Gastrocnemius medialis (tissue), 4 donors: ENCODE data around the gene VEZF1. TPM values are rescaled to one million over a fixed set of nuclear protein-coding genes. Genes with fewer than 3 reads are reported as not detected.
A peak's percentile ranks its signal among the peaks of the same experiment; 100 is the strongest.

Source experiments
- ATAC-seq, 2 donors: fragments of 150-250 bp; one replicate each; pipeline ENCODE4 v1.9.1; 2016
- DNase-seq, 2 donors: peaks; one replicate each; pipeline ENCODE4 v3.0.0-alpha.2; 2019
- H3K27ac ChIP-seq, 4 donors: fragments of 200-600 bp; sonication (generic); 1 replicate in 1 of 4; 2 replicates in 3 of 4; pipeline ENCODE4 v1.5.1; 2016 to 2018; ENCODE audit warnings: mild to moderate bottlenecking in 2 of 4, moderate library complexity in 1 of 4
- H3K27me3 ChIP-seq, 3 donors: fragments of 200-600 bp; sonication (generic) in 2 of 3; 1 replicate in 1 of 3; 2 replicates in 2 of 3; pipeline versions ENCODE4 v1.5.1 to v1.6.0; 2016 to 2019; ENCODE audit warnings: mild to moderate bottlenecking in 1 of 3, moderate library complexity in 1 of 3
- H3K36me3 ChIP-seq, 2 donors: fragments of 200-600 bp; sonication (generic) in 1 of 2; one replicate each; pipeline ENCODE4 v1.5.1; 2017 to 2018
- H3K4me1 ChIP-seq, 2 donors: fragments of 200-600 bp; sonication (generic) in 1 of 2; one replicate each; pipeline ENCODE4 v1.5.1; 2016 to 2017; ENCODE audit warnings: mild to moderate bottlenecking in 2 of 2
- H3K4me3 ChIP-seq, 4 donors: fragments of 200-600 bp; sonication (generic) in 3 of 4; 1 replicate in 1 of 4; 2 replicates in 3 of 4; pipeline ENCODE4 v1.5.1; 2016 to 2019; ENCODE audit warnings: mild to moderate bottlenecking in 2 of 4
- H3K9me3 ChIP-seq, 3 donors: fragments of 200-600 bp; sonication (generic) in 2 of 3; 1 replicate in 1 of 3; 2 replicates in 2 of 3; pipeline ENCODE4 v1.5.1; 2016 to 2019
- CTCF ChIP-seq, 5 experiments: fragments of 450-650 bp in 3 of 5; fragments of 200-600 bp in 2 of 5; sonication (generic) in 2 of 5; IDR thresholded peaks in 4 of 5; conservative IDR thresholded peaks in 1 of 5; 1 replicate in 4 of 5; 2 replicates in 1 of 5; pipeline ENCODE4 v1.5.1; 2016 to 2019; ENCODE audit warnings: antibody characterized with exemption in 5 of 5, mild to moderate bottlenecking in 3 of 5, moderate library complexity in 3 of 5
- POLR2A ChIP-seq, 2 donors: fragments of 450-650 bp; IDR thresholded peaks; one replicate each; pipeline ENCODE4 v1.6.1; 2017; ENCODE audit warnings: antibody characterized with exemption in 2 of 2, mild to moderate bottlenecking in 2 of 2, moderate library complexity in 2 of 2
- in situ Hi-C, 4 donors: fragments of 200-750 bp; cut with MboI; loops; one replicate each; pipeline versions ENCODE4 v1.15.0 to v1.8.0; 2017; ENCODE audit warnings: low sequenced_read_pairs in 4 of 4
- intact Hi-C: fragments of 100-400 bp; cut with DNase I; formaldehyde crosslinking; loops from one replicate; pipeline ENCODE4 v1.15.1; 2023; ENCODE audit warnings: low total_unique reads
- total RNA-seq, 4 donors: library from RNA; depleted of rRNA; stranded (reverse); fragments of >200 nt; gene quantifications; one replicate each; pipeline versions ENCODE4 v1.1.0 to v1.2.3, GENCODE V29; 2016

Gene VEZF1
- total RNA-seq, 4 donors from 2014 or later, result 99.9 to 137 (median 106) TPM

- TF ChIP-seq CTCF (IDR thresholded peaks at IDR 0.05 in 4 of 5, conservative IDR thresholded peaks at IDR 0.05 in 1 of 5) (no peak), POLR2A (IDR thresholded peaks at IDR 0.05) (no peak)
- Histone ChIP-seq H3K4me1 (peaks cover 66 to 73% of the 10 kb centered on the region in 2 donors), H3K27me3 (no peaks in the 10 kb centered on the region), H3K9me3 (no peaks in the 10 kb centered on the region), H3K36me3 (peaks cover 0 to 10% of the 10 kb centered on the region in 2 donors), H3K27ac (peak overlapping the region; percentile 79 to 99 (median 98)), H3K4me3 (no peak overlapping the region)
- ATAC-seq (no peak), DNase-seq (no peak)
- intact Hi-C loops, result loop anchor here (10.0 kb wide), 1 partner anchor 399 kb away; no protein-coding TSS in a partner anchor
- in situ Hi-C loops, result loop anchor here in 2 of 4 donors (25.0 kb wide), 3 partner anchors 406 to 906 kb away; partner anchors contain the start of genes AKAP1 (in 1 of the 2) and MSI2 (in 1 of the 2)
Measured at GRCh38 chr17:57993471-57994365, 5.7 kb upstream of the VEZF1 start.

- Histone ChIP-seq H3K4me1 (peaks cover 68 to 78% of the 10 kb centered on the region in 2 donors), H3K36me3 (no peaks in the 10 kb centered on the region), H3K4me3 (no peak overlapping the region), H3K9me3 (no peaks in the 10 kb centered on the region), H3K27me3 (no peaks in the 10 kb centered on the region), H3K27ac (peak overlapping the region; percentile 79 to 99 (median 98))
- intact Hi-C loops, result loop anchor here (10.0 kb wide), 1 partner anchor 397 kb away; no protein-coding TSS in a partner anchor
- DNase-seq, result no peak
- in situ Hi-C loops, result loop anchor here in 2 of 4 donors (25.0 kb wide), 3 partner anchors 404 to 904 kb away; partner anchors contain the start of genes AKAP1 (in 1 of the 2) and MSI2 (in 1 of the 2)
- TF ChIP-seq POLR2A (IDR thresholded peaks at IDR 0.05), result no peak
- no peak for TF ChIP-seq CTCF (IDR thresholded peaks at IDR 0.05 in 4 of 5, conservative IDR thresholded peaks at IDR 0.05 in 1 of 5)
- no peak for ATAC-seq
Measured at GRCh38 chr17:57991537-57991936, 3.5 kb upstream of the VEZF1 start.

GRCh38 chr17:57990037-57990436 lies 2.0 kb upstream of the VEZF1 start:
- in situ Hi-C loops (loop anchor here in 2 of 4 donors (25.0 kb wide), 3 partner anchors 403 to 903 kb away; partner anchors contain the start of genes AKAP1 (in 1 of the 2) and MSI2 (in 1 of the 2)), intact Hi-C loops (loop anchor here (10.0 kb wide), 1 partner anchor 395 kb away; no protein-coding TSS in a partner anchor)
- no peak for ATAC-seq
- no peak overlapping the region for H3K4me3 ChIP-seq
- no peaks in the 10 kb centered on the region for H3K27me3 ChIP-seq
- no peaks in the 10 kb centered on the region for H3K36me3 ChIP-seq
- no peak for TF ChIP-seq POLR2A (IDR thresholded peaks at IDR 0.05)
- no peak for TF ChIP-seq CTCF (IDR thresholded peaks at IDR 0.05 in 4 of 5, conservative IDR thresholded peaks at IDR 0.05 in 1 of 5)
- peak overlapping the region; percentile 95 to 99 (median 98) for H3K27ac ChIP-seq
- no peaks in the 10 kb centered on the region for H3K9me3 ChIP-seq
- peaks cover 72 to 83% of the 10 kb centered on the region in 2 donors for H3K4me1 ChIP-seq
- DNase-seq, result no peak

- intact Hi-C loops, result loop anchor here (2.0 to 5.0 kb wide), 4 partner anchors 18 to 901 kb away; partner anchors contain the start of genes AKAP1, MRPS23 and SRSF1
- peak overlapping the region; percentile 63 to 92 (median 81) for H3K4me3 ChIP-seq
- no peaks in the 10 kb centered on the region for H3K9me3 ChIP-seq
- H3K4me1 ChIP-seq, result peaks cover 72 to 83% of the 10 kb centered on the region in 2 donors
- H3K36me3 ChIP-seq, result no peaks in the 10 kb centered on the region
- no peaks in the 10 kb centered on the region for H3K27me3 ChIP-seq
- in situ Hi-C loops, result loop anchor here in 2 of 4 donors (25.0 kb wide), 3 partner anchors 401 to 901 kb away; partner anchors contain the start of genes AKAP1 (in 1 of the 2) and MSI2 (in 1 of the 2)
- H3K27ac ChIP-seq, result peak overlapping the region; percentile 95 to 99 (median 98)
- DNase-seq, result peak; percentile 61 to 79
- TF ChIP-seq CTCF (IDR thresholded peaks at IDR 0.05 in 4 of 5, conservative IDR thresholded peaks at IDR 0.05 in 1 of 5) (no peak), POLR2A (IDR thresholded peaks at IDR 0.05) (no peak)
- ATAC-seq, result peak; percentile 60 to 64
Measured at GRCh38 chr17:57988301-57989250, 522 bp upstream of the VEZF1 start.
